ENCODE results near the gene SLC27A5.
A peak's percentile ranks its signal among the peaks of the same experiment; 100 is the strongest.
"Not testable (repeated sequence)": the region's sequence is repeated elsewhere in the genome, so short reads cannot be mapped to it uniquely, and the experiment has no call there.

SLC27A5 gene

DNA sequence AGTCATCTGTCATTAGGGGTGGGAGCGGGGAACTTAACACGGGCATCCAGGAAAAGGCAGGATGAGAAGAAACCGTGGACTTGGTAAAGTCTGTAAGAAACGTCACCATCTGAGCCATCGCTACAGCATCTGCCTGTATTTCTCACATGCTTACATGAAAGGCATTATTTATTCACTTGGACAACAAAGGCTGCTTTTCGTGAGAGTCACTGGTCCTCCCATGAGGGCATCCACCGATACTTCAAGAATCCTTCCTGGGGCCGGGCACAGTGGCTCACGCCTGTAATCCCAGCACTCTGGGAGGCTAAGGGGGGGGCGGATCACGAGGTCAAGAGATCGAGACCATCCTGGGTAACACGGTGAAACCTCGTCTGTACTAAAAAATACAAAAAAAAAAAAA is 19.5 kb downstream of the SLC27A5 start:
- no peak for DNase-seq

DNA sequence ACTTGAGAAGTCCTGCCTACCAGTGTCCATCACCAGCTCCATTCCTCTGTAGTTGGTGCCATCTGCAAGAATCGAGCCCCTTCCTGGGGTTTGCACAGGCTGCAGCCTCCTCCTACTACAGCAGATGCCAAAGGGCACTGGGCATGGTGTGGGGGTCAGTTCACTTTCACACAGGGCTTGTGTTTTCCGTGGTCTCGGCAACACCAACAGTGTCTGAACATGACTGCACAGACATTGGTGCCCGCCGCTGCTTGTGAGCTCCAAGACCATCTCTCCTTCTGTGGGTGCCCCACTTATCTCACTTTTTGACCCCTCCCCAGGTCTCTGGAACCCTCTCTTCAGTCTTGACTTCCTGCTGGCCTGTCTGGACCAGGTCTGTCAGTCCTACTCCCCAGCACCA is 20.4 kb downstream of the SLC27A5 start:
- DNase-seq: no peak

DNA sequence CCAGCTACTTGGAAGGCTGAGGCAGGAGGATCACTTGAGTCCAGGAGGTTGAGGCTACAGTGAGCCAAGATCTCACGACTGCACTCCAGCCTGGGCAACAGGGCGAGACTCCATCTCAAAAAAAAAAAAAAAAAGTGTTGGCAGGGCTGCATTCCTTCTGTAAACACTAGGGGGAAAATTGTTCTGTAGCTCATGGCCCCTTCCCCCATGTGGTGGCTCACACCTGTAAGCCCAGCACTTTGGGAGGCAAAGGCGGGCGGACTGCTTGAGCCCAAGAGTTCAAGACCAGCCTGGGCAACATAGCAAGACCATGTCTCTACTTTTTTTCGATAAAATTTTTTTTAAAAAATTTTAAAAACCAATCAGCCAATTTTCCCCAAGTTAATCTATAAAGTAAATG is 27.4 kb downstream of the SLC27A5 start:
- not testable (repeated sequence) for DNase-seq

DNA sequence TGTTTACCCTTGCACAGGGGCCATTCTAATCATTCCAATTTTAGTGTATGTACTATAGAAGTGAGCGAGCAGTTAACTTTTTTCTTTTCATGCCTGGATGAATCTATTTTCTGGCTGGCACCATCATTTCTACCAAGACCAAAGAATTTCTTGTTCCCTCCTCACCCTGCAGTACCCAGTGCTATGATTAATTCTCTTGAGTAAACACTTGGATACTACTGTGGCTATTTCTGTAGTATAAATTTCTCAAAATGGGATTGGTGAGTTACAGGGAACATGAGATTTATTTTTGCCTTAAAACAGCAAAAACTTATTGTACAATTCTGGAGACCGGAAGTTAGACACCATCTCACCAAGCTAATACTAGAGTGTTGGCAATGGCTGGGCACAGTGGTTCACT is 28.0 kb downstream of the SLC27A5 start:
- DNase-seq: no peak

DNA sequence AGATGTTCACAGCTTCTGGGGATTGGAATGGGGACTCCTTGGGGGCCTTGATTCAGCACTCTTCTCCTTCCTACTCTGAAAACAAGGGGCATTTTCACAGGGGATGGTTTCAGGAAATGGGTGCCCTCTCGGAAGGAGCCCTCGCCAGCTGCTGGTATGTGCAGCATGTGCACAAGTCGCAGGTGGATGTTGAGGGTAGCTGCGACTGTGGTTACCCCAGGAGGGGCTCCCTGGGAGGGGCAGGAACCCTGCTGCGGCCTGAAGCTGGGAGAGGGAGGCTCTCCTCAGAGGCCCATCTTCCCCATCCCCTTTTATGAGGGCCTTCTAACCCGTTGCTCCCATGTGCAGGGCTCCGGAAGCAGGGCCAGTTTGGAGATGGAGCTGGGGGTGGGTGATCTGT is 29.4 kb downstream of the SLC27A5 start:
- DNase-seq: no peak

DNA sequence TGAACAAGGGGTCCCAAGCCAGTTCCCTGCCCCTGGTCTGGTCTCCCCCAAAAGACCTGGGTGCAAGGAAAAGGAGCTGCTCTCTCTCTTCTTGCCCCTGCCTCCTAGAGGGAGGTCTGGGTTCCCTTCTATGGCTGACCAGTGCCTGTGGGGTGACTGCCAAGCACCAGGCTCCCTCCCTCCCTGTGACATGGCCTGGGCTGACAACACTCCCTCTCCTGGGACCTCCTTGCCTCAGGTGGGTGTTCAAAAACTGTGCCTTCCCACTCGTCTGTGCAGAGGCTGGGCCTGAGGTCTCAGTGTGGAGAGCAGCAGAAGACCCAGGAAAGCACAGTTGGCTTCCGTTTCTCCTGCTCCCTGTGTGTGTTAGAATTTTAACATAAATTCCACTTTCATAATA is 31.0 kb downstream of the SLC27A5 start:
- no peak for DNase-seq

DNA sequence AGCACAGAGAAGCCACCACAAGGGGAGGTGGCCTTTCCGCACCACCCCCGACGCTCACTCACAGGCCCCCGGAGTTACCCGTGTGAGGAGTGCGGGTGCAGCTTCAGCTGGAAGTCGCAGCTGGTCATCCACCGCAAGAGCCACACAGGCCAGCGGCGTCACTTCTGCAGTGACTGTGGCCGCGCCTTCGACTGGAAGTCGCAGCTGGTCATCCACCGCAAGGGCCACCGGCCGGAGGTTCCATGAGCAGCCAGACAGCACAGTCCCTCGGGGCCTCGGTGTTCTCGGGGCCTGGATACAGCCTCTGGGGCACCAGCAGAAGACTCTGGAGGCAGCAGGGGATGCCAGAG is 31.3 kb downstream of the SLC27A5 start:
- DNase-seq: no peak

DNA sequence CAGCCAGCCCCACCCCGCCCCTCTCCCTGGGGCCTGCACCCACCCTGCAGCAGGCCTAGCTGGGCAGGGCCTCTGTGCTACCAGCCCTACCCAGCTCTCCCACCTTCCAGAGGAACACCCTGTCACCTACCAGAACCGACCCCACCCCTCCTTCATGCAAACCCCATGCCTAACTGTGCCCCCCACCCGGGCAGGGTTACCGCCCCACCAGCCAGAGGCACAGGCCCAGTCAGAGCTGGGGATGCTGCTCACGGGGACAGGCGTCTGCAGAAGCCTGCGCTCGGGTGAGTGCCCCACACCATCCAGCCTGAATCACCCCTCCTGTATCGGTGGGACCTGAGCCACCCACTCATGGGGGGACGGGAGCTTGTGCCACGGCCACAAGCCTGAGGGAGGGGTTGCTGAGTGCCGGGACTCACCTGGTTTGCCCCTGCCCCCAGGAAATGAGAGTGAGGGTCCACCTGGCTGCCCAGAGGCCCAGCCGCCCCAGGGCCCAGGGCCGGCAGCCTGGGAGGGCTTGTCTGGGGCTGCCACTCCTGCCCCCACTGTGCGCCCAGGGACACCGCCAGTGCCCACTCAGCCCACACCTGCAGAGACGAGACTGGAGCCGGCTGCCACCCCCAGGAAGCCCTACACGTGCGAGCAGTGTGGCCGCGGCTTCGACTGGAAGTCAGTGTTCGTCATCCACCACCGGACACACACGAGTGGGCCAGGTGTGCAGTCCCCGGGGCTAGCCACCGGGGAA is 31.9 kb downstream of the SLC27A5 start:
- DNase-seq: no peak

DNA sequence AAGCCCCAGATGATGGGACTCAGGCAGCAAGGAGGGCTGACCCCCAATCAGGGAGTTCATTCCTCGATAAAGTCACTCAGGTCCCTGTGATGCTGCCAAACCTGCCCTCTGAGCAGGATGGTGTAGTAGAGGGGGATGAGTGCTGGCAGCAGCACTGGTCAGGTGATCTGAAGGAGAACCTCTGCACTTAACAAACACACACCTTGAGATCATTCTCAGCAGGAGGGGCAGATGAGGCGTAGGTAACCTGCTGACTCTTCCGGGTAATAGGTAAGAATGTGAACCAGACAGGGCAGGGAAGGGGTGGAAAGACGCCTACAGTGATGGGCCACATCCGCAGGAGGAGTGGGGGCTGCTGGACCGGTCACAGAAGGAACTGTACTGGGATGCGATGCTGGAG is 32.5 kb downstream of the SLC27A5 start:
- no peak for DNase-seq

DNA sequence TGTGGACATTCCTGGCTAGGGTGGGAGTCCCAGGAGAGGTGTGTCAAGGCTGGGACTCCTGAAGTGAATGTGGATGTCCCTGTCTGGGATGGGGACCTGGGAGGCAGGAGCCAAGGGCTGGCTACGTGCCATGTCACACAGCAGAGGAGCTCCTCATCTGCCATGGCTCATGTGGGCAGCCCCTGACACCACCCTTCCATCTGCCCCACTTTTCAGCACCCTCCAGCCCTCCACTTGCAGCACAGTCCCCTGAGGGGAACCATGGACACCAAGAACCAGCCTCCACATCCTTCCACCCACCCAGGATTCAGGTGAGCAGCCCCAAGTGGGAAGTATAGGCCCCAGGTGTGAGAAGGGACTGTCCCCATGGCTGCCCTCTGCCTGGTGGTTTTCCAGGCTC is 33.9 kb downstream of the SLC27A5 start:
- DNase-seq: no peak

DNA sequence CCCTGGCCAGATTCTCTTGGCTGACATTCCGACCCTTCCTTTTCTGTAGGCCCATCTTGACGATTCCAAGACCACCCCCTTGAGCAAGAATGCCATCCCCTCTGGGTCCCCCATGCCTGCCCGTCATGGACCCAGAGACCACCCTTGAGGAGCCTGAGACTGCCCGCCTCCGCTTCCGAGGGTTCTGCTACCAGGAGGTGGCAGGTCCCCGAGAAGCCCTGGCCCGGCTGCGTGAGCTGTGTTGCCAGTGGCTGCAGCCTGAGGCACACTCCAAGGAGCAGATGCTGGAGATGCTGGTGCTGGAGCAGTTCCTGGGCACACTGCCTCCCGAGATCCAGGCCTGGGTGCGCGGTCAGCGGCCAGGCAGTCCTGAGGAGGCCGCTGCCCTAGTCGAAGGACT is 34.7 kb downstream of the SLC27A5 start:
- DNase-seq: no peak

DNA sequence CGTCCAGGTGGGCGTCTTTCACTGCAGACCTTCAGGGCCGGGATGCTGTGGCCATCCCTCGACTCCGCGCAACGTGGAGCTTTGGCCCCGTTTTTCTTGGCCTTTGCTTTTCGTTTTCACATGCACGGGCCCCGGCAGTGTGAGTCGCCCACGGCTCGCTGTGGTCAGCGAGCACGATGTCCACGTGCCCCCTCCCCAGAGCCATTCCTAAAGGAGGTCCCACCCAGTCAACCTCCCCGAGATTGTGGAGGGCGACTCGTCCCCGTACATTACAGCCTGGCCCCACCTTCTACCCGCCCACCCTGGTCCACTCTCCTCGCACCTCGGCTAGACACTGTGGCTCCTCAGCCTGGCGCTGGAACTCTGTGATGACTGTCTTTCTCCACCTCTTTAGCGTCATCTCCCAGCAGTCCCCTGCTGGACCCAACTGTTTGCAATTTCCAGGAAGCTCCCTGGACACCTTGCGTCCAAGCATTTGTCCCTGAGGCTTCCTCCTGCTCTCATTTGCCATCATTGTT is 35.2 kb downstream of the SLC27A5 start:
- DNase-seq: no peak

DNA sequence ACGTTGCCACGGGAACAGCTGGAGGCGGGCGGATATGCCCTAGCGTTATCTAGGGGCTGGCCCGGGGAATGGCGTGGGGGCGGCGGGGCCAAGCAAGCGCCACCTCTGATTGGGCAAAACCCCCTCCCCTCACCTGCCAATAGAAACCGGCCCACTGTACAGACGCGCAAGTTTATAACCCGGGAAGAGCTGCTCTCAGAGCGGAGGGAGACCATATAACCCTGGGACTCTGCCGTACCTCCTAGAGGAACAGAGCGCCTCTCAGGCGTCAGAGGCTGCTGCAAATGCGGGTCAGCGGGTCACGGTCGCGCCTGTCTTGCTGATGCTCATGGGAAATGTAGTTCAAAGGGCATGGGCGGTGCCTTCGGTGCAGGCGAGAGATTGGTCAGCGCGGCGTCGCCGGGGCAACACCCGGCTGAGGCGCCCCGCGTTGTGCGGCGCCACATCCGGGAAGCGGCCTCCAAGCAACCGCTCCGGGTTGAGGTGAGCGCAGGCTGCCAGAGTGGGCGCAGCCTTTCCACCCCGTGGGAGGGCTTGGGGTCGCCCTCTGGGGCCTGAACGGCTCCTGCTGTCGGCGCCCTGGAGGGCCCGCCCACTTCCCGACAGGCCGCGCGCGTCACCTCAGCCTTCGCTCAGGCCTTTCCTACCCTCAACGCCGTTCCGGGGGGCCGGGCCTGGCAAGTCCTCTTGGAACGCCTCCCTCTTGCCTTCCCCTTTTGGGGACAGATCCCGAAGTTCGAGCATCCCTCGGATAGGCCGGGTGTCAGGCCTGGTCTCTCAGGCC is 35.9 kb downstream of the SLC27A5 start, which contains the start of gene ZNF446:
ZNF446 (plus strand) TSS at position 639 of the 784 bp plus-strand sequence. CDS start 867 bp downstream, outside the sequence.
- DNase-seq: peak; percentile 95

DNA sequence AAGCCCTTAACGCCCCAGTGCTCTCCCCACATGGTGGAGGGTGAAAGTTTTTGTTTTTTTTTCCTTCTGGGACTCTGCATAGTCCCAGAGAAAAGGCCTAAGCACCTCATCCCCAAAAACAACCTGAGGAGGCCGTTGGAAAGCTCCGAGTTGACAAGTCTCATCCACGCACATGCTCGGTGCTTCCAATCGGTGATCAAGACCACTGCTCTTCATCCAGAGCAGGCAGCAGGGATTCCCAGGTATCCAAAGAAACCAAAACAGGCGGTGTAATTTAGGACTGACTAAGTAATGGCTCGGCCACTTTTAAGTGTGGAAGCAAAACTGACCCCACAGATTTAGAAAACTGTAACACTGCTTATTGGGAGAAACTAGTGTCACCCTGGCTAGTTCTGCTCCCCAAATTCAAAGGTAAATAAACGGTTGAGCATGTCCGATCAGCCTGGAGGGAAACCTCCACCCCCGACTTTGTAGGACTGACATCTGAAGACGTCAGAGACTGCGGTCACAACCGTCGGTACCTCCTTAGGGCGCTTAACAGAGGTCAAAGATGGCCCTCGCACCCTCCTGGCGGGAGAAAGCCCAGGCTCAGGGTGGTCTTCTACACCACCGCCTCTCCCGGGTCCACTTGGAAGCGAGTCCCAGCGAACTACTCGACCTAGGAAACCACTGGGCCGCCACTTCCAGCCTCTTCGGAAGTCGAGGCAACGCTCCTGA is 36.6 kb downstream of the SLC27A5 start:
- DNase-seq: no peak

DNA sequence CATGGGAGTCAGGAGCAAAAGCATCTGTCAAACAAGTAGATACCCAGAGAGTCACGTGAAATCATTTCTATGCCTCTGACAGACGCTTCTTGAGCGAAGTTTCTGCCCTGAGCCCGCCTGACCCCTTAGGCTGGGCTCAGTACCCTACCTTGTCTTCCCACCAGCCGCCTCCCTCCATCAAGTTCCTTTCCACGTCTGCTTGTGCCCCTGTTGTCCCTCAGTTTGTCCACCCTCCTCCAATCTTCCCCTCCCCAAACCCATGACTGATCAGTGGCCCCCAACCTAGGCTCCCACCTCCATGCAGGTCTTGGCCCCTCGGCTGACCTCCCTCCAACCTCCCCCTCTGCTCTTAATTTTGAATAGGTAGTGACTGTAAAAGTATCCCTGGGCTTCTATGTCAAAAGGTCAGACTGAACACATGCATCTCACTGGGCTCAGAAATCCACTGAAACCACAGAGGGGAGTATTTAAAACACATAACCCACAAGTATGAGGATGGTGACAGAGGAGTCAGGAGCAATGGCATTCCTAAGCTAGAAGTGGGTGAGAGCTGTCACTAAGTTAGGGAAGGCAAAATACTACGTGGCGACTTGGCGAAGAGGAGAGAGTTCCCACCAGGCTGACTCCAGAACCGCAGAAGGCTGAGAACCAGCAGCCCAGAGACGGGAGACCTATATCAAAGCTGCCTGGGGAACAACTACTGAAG is 37.3 kb downstream of the SLC27A5 start:
- no peak for DNase-seq

DNA sequence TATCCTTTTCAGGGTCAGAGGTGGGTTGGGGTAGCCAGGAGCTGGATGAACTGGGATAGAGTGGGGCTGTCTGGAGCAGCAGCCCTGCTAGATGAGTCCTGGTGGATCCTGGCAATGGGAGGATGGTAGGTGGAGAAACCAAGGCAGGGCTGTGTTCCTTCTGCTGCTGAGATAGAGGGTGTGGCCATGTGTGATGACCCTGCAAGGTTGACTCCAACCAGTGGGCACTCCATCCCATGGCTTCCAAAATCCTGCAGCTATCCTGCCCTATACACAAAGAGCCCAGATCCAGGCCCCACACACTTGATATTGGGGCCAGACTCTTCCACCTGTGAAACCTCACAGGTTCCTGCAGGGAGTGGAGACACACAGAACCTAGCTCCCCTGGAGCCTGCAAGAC is 38.0 kb downstream of the SLC27A5 start:
- no peak for DNase-seq

DNA sequence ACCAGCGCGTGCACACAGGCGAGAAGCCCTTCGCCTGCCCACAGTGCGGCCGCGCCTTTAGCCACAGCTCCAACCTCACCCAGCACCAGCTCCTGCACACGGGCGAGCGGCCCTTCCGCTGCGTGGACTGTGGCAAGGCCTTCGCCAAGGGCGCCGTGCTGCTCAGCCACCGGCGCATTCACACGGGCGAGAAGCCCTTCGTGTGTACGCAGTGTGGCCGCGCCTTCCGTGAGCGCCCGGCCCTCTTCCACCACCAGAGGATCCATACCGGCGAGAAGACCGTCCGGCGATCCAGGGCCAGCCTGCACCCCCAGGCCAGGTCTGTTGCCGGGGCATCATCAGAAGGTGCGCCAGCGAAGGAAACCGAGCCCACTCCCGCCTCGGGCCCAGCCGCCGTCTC is 40.1 kb downstream of the SLC27A5 start:
- DNase-seq: no peak

DNA sequence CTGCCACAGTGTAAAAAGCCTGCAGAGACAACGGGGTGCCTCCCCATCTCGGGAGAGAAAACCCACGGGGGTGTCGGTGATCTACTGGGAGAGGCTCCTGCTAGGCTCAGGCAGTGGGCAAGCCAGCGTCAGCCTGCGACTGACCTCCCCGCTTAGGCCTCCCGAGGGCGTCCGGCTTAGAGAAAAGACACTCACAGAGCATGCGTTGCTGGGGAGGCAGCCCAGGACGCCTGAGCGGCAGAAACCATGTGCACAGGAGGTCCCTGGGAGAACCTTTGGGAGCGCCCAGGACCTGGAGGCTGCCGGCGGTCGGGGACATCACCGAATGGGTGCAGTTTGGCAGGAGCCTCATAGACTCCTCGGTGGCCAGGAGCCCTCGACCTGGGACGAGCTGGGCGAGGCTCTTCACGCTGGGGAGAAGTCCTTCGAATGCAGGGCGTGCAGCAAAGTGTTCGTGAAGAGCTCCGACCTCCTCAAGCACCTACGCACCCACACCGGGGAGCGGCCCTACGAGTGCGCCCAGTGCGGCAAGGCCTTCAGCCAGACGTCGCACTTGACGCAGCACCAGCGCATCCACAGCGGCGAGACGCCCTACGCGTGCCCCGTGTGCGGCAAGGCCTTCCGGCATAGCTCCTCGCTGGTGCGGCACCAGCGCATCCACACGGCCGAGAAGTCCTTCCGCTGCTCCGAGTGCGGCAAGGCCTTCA is 40.8 kb downstream of the SLC27A5 start:
- DNase-seq: not testable (repeated sequence)

DNA sequence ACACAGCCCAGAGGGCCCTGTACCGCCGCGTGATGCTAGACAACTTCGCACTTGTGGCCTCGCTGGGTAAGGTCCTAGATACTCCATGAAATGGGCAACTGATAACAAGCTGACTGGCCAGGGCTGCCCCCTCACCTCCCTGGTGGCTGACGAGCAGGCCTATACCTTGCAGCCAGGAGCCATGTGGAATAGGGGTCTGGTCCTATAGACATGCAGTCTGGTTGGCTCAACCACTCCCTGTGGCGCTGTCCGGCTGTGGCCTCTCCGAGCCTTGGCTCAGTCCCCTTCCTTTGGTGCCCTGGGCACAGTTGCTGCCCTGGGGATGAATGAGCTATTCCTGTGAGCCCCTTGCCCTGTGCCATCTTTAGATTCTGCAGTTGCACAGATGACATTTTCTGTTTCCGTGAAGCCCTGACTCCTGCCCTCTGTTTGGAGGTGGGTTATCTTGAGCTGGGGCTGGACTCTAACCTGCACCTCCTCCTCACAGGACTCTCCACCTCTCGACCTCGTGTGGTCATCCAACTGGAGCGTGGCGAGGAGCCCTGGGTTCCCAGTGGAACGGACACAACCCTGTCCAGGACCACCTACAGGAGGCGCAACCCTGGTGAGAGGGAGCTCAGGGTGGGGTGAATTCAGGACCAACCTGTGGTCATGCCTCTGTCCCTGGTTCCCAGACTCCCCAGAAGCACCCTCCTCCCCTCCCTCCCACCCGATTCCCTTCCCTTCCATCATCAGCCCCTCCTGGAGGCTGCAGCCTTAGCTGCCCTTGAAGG is 42.4 kb downstream of the SLC27A5 start:
- no peak for DNase-seq

DNA sequence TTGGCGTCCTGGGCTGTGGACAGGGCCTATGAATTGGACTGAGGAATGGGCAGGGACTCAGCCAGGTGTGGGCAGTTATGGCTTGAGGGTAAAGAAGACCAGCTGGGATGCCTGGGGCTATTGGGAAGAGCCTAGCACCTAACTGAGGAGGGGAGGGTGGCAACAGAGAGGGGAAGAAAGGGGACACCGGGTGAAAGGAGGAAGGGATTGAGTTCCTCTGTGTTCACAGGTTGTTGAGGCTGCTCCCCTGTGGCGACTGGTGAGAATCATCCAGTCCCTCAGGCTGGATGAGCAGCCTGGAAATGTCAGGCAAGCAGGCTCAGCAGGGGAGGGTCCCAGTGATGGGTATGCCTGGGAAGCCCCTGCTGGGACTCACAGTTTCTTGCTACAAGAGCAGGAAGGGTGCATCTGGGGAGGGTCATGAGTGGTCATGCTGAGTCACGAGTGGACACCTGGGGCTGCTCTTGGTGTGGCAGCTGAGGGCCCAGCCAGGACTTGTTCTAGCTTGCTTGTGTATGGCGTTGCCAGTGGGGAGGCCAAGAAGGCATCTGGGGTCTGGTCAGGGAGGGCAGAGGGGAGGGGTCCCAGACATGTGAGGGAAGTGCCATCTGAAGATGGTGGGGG is 43.5 kb downstream of the SLC27A5 start:
- no peak for DNase-seq
